A549 treated with AZD2906 at 1 μM for 4 hours (cell line): ENCODE measurements around the gene VWA3A. TPM values are rescaled to one million over a fixed set of nuclear protein-coding genes. Genes with fewer than 3 reads are reported as not detected.

Experiments
- total RNA-seq: library from RNA; stranded (reverse); fragments of 200-300 nt; extraction: Qiagen RNA extraction; gene quantifications from 5 replicates; pipeline ENCODE4 v1.2.3, GENCODE V29; 2022

VWA3A gene
- 0.02 to 0.09 TPM (median 0.03 TPM) in 4 of 5 replicates, not detected in the other for total RNA-seq

GRCh38 chr16:22092143-22092933, at the start of gene VWA3A:
Gene VWA3A, plus strand, starts transcription at chr16:22092541. Its CDS starts 97 bp downstream, at chr16:22092638.

GRCh38 chr16:22161999-22162655, 69.8 kb downstream of the VWA3A start, which contains the start of gene SDR42E2:
Gene SDR42E2, plus strand, starts transcription at chr16:22162506. Its CDS starts 3,077 bp downstream, at chr16:22165583.

GRCh38 chr16:22206013-22206841, 113.9 kb downstream of the VWA3A start, which contains the start of gene EEF2K:
Gene EEF2K, plus strand, starts transcription at chr16:22206278. Its CDS starts 19,452 bp downstream, at chr16:22225730.

Other genes starting within 250 kb of the VWA3A start
- gene NPIPB4, start 234.8 kb upstream of the VWA3A start, total RNA-seq: 20.0 to 23.7 TPM (median 22.0 TPM) in 5 replicates
- gene UQCRC2, start 139.2 kb upstream of the VWA3A start, total RNA-seq: 147 to 221 TPM (median 154 TPM) in 5 replicates
- gene PDZD9, start 91.4 kb upstream of the VWA3A start, total RNA-seq: 0.06 to 0.07 TPM in 2 of 5 replicates, not detected in the others
- 10.1 to 15.3 TPM (median 14.3 TPM) in 5 replicates for gene MOSMO, start 84.4 kb upstream of the VWA3A start, total RNA-seq
- not detected in 5 replicates for gene SDR42E2, start 70.0 kb downstream of the VWA3A start, total RNA-seq
- 13.2 to 16.3 TPM (median 15.8 TPM) in 5 replicates for gene EEF2K, start 113.7 kb downstream of the VWA3A start, total RNA-seq
- gene POLR3E, start 204.9 kb downstream of the VWA3A start, total RNA-seq: 29.3 to 36.4 TPM (median 32.0 TPM) in 5 replicates